Measurements from ENCODE around the gene ACE. TPM values are rescaled to one million over a fixed set of nuclear protein-coding genes. Genes with fewer than 3 reads are reported as not detected.

Gene ACE
- total RNA-seq, 1 donor from 2014 or later: 72.6 TPM

DNA sequence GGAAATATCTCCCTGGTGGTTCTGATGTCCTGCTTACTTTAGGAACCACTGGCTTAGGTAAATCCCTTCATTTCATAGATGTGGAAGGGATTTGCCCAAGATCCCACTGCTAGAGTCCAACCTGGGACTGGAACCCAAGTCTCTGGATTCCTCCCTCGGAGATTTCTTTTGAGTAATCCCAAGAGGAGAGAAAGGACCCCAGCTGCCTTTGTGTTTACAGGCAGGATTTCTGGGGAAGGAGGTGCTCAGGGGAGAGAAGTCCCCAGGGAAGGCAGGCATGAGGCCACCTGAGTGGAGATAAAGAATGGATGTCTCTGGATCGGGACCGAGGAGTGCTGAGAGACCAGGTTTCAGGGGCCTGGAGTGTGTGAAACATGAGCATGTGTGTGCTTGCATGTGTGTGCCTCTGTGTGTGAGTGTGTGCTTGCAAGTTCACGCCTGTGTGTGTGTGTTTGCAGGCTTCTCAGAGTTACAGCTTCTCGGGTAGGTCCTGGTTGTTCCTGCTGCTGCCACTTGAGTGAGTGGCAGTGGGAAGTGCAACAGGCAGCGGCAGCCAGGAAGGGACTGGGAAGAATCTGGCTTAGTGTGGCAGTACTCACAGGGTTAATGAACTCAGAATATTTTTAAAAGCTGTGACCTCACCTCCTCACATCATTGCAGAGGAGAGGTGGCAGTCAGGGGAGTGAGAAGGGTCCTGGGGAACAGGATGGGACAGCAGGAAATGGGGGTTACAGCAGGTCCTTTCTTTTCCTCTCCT, 48.5 kb downstream of the ACE start:
- Histone ChIP-seq H3K36me3 (no peaks in the 10 kb centered on the region), H3K27ac (no peak overlapping the region), H3K27me3 (no peaks in the 10 kb centered on the region), H3K4me3 (no peak overlapping the region), H3K4me1 (peaks cover 0 to 3% of the 10 kb centered on the region in 2 donors), H3K9me3 (no peaks in the 10 kb centered on the region)
- intact Hi-C loops (cut with DNase I): no loop called here
- no peak for DNase-seq (ENCODE audit: low spot score in 2 of 2)
- TF ChIP-seq, protein P1, sequence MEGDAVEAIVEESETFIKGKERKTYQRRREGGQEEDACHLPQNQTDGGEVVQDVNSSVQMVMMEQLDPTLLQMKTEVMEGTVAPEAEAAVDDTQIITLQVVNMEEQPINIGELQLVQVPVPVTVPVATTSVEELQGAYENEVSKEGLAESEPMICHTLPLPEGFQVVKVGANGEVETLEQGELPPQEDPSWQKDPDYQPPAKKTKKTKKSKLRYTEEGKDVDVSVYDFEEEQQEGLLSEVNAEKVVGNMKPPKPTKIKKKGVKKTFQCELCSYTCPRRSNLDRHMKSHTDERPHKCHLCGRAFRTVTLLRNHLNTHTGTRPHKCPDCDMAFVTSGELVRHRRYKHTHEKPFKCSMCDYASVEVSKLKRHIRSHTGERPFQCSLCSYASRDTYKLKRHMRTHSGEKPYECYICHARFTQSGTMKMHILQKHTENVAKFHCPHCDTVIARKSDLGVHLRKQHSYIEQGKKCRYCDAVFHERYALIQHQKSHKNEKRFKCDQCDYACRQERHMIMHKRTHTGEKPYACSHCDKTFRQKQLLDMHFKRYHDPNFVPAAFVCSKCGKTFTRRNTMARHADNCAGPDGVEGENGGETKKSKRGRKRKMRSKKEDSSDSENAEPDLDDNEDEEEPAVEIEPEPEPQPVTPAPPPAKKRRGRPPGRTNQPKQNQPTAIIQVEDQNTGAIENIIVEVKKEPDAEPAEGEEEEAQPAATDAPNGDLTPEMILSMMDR (IDR thresholded peaks at IDR 0.05): no peak

DNA sequence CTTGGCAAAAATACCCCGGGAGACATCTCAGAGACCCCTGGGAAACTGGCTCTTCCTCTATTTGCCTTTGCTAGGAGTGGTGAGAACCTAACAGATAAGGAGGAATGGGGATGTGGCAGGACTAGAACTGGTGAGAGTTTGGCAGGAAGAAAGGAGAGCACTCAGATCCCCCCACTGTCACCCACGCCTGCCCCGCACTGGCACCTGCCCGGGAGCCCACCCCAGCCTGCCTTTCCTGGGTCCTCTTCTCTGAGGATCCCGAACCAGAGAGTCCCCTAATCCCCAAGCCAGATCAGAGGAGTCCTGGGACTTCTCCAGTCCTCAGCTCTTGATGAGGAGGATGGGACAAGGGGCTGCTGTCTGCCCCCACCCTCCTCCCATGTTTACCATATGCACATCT, 50.0 kb downstream of the ACE start:
- no peak for DNase-seq (ENCODE audit: low spot score in 2 of 2)
- intact Hi-C loops (cut with DNase I): no loop called here
- no peak overlapping the region for H3K4me3 ChIP-seq
- TF ChIP-seq, protein P1 (IDR thresholded peaks at IDR 0.05): no peak
- no peak overlapping the region for H3K27ac ChIP-seq
- H3K4me1 ChIP-seq: peaks cover 0 to 3% of the 10 kb centered on the region in 2 donors
- no peaks in the 10 kb centered on the region for H3K9me3 ChIP-seq
- H3K36me3 ChIP-seq: no peaks in the 10 kb centered on the region
- H3K27me3 ChIP-seq: no peaks in the 10 kb centered on the region

DNA sequence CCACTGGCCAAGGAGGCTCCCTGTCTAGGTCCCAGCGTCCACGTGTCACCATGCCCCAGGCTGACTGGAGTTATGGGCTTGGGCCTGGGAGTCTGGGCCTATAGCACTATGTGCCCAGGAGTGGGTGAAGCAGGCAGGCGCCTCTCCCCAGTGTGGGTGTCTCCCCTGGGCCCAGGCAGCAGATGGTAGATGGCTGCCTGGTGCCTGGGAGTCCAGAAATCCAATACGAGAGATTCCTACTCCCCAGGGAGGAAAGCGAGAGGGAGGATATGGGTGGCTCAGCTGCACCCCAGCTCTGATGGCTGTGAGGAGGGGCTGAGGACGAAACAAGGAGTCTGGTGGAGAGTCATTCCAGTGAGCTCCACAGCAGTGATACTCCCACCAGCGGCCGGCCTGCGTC, 51.3 kb downstream of the ACE start:
- Histone ChIP-seq H3K36me3 (no peaks in the 10 kb centered on the region), H3K27me3 (no peaks in the 10 kb centered on the region), H3K4me3 (no peak overlapping the region), H3K9me3 (no peaks in the 10 kb centered on the region), H3K4me1 (peaks cover 0 to 1% of the 10 kb centered on the region in 2 donors), H3K27ac (no peak overlapping the region)
- intact Hi-C loops (cut with DNase I): no loop called here
- TF ChIP-seq, protein P1 (IDR thresholded peaks at IDR 0.05): no peak
- DNase-seq (ENCODE audit: low spot score in 2 of 2): no peak

DNA sequence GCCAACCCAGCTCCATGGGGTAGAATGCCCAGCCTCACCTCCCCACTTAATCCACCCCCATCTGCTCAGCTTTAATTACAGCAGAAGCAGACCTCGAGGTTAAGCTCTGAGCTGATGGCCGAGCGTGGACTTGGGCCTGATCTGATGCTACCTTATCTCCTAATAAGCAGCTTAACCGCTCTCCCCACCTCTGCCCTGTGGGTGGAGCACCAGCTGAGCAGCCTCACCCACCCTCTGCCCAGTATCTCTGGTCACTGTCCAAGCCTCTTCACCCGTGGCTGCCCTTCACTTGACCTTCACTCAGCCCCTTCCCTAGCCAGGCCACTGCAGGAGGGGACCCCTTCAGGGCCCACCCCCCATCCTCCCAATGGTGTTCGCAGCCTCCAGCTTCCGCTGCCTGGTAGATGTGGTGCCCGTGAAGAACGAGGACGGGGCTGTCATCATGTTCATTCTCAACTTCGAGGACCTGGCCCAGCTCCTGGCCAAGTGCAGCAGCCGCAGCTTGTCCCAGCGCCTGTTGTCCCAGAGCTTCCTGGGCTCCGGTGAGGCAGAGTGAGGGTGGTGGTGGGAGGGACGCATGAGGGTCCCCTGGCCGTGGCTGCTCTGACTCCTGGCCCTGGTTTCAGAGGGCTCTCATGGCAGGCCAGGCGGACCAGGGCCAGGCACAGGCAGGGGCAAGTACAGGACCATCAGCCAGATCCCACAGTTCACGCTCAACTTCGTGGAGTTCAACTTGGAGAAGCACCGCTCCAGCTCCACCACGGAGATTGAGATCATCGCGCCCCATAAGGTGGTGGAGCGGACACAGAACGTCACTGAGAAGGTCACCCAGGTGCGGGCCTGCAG, 53.1 kb downstream of the ACE start:
- Histone ChIP-seq H3K4me3 (no peak overlapping the region), H3K27ac (no peak overlapping the region), H3K27me3 (no peaks in the 10 kb centered on the region), H3K36me3 (no peaks in the 10 kb centered on the region), H3K9me3 (no peaks in the 10 kb centered on the region), H3K4me1 (no peaks in the 10 kb centered on the region)
- intact Hi-C loops (cut with DNase I): no loop called here
- no peak for DNase-seq (ENCODE audit: low spot score in 2 of 2)
- TF ChIP-seq, protein P1 (IDR thresholded peaks at IDR 0.05): no peak

DNA sequence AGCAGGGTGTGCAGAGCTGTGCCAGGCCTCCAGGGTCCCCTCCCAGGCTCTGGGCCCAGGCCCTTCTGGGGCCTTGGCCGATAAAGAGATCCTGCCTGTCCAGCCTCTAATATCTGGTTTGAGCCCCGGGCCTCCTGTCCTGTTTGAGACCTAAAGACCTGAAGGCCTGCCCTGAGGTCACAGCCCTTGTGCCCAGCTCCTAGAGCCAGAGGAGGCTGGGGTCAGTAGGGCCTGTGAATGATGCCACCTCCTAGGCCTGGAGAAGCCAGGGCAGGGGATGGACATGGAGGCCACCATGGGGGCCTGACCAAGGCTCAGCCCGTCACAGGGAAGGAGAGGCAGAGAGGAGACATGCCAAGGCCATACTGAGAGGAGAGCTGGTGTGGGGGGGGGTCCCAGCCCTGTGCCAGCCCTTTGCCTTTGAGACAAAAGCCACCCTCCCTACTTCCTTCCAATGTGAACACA, 53.7 kb downstream of the ACE start:
- Histone ChIP-seq H3K4me1 (no peaks in the 10 kb centered on the region), H3K4me3 (no peak overlapping the region), H3K9me3 (no peaks in the 10 kb centered on the region), H3K36me3 (no peaks in the 10 kb centered on the region), H3K27me3 (no peaks in the 10 kb centered on the region), H3K27ac (no peak overlapping the region)
- DNase-seq (ENCODE audit: low spot score in 2 of 2): no peak
- intact Hi-C loops (cut with DNase I): no loop called here
- TF ChIP-seq, protein P1 (IDR thresholded peaks at IDR 0.05): no peak

All from ascending aorta (tissue), 2 donors.